Measurements from ENCODE around the gene PTGIR.

DNA sequence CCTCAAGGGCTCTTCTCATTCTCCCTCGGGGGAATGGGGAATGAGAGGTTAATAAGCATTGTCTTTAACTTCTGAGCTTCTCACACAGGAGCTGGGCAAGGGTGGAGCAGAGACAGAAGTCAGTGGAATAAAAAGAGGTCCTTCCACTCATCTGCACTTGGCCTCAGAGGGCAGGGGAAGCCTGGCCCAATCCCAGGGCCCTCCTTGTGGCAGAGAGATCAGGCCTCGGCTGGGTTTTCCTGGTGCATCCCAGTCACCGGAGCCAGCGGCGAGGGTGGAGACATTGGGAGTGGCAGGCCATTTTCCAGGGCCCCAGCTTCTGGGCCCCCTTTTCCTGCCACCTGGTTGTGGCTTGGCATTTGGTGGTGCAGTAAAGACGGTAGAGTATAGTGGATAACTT is 13.1 kb downstream of the PTGIR start:
- TF ChIP-seq, protein P1, sequence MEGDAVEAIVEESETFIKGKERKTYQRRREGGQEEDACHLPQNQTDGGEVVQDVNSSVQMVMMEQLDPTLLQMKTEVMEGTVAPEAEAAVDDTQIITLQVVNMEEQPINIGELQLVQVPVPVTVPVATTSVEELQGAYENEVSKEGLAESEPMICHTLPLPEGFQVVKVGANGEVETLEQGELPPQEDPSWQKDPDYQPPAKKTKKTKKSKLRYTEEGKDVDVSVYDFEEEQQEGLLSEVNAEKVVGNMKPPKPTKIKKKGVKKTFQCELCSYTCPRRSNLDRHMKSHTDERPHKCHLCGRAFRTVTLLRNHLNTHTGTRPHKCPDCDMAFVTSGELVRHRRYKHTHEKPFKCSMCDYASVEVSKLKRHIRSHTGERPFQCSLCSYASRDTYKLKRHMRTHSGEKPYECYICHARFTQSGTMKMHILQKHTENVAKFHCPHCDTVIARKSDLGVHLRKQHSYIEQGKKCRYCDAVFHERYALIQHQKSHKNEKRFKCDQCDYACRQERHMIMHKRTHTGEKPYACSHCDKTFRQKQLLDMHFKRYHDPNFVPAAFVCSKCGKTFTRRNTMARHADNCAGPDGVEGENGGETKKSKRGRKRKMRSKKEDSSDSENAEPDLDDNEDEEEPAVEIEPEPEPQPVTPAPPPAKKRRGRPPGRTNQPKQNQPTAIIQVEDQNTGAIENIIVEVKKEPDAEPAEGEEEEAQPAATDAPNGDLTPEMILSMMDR (conservative IDR thresholded peaks at IDR 0.05; ENCODE audit: low read length) = no peak
- TF ChIP-seq EZH2phosphoT487 (IDR thresholded peaks at IDR 0.05; ENCODE audit: borderline replicate concordance) = no peak
